Keratinocyte (primary cell): Measurements from ENCODE around the gene SCN4A. TPM values are rescaled to one million over a fixed set of nuclear protein-coding genes. Genes with fewer than 3 reads are reported as not detected.

Experiments used
- DNase-seq: peaks from one replicate; pipeline ENCODE4 v3.0.0-alpha.2; 2011; ENCODE audit warnings: low read depth, missing footprints, low spot score
- FAIRE-seq: peaks from 2 replicates; lab custom pipeline; 2011; peaks lifted over from hg19 to GRCh38; lab: Jason Lieb, UNC
- H2AFZ ChIP-seq: 2 replicates; pipeline ENCODE4 v1.6.0; 2012; ENCODE audit warnings: low read length, control low read depth, inconsistent platforms; ENCODE audit not compliant: control insufficient read depth
- H3K27ac ChIP-seq: 2 replicates; pipeline ENCODE4 v1.5.1; 2011; ENCODE audit warnings: low read length; ENCODE audit not compliant: control insufficient read depth, insufficient read depth
- H3K27me3 ChIP-seq: 3 replicates; pipeline ENCODE4 v1.6.0; 2011; ENCODE audit warnings: low read length; ENCODE audit not compliant: control insufficient read depth, insufficient read depth; ENCODE audit errors: extremely low read depth
- H3K36me3 ChIP-seq, 2 experiments: 2 replicates in 1 of 2; 3 replicates in 1 of 2; pipeline ENCODE4 v1.5.1; 2011; ENCODE audit warnings: low read length in 2 of 2, mild to moderate bottlenecking in 1 of 2; ENCODE audit not compliant: control insufficient read depth in 2 of 2, insufficient read depth in 2 of 2; ENCODE audit errors: extremely low read depth in 1 of 2
- H3K4me1 ChIP-seq: 3 replicates; pipeline ENCODE4 v1.5.1; 2011; ENCODE audit warnings: low read length; ENCODE audit not compliant: control insufficient read depth, insufficient read depth; ENCODE audit errors: extremely low read depth
- H3K4me2 ChIP-seq: 3 replicates; pipeline ENCODE4 v1.6.0; 2011; ENCODE audit warnings: low read depth, low read length; ENCODE audit not compliant: control insufficient read depth, insufficient read depth; ENCODE audit errors: extremely low read depth
- H3K4me3 ChIP-seq, 3 experiments: fragments of 200-600 bp in 1 of 3; sonication (generic) in 1 of 3; 2 replicates in 2 of 3; 3 replicates in 1 of 3; pipeline ENCODE4 v1.5.1; 2011 to 2016; ENCODE audit warnings: low read length in 3 of 3, mild to moderate bottlenecking in 3 of 3, control low read depth in 2 of 3, inconsistent platforms in 1 of 3, low read depth in 1 of 3, mixed read lengths in 1 of 3, mixed run types in 1 of 3, moderate library complexity in 1 of 3; ENCODE audit not compliant: control insufficient read depth in 2 of 3, insufficient read depth in 2 of 3; ENCODE audit errors: extremely low read depth in 1 of 3
- H3K79me2 ChIP-seq: 2 replicates; pipeline ENCODE4 v1.6.0; 2012; ENCODE audit warnings: low read length; ENCODE audit not compliant: control insufficient read depth, insufficient read depth
- H3K9ac ChIP-seq: 3 replicates; pipeline ENCODE4 v1.6.0; 2011; ENCODE audit warnings: low read length; ENCODE audit not compliant: control insufficient read depth, insufficient read depth; ENCODE audit errors: extremely low read depth
- H3K9me1 ChIP-seq: 3 replicates; pipeline ENCODE4 v1.6.0; 2011; ENCODE audit warnings: low read length; ENCODE audit not compliant: control insufficient read depth, insufficient read depth; ENCODE audit errors: extremely low read depth
- H3K9me3 ChIP-seq: 2 replicates; pipeline ENCODE4 v1.5.1; 2012; ENCODE audit warnings: low read depth, low read length; ENCODE audit not compliant: control insufficient read depth
- H4K20me1 ChIP-seq: 3 replicates; pipeline ENCODE4 v1.6.0; 2011; ENCODE audit warnings: low read length; ENCODE audit not compliant: control insufficient read depth, insufficient read depth; ENCODE audit errors: extremely low read depth
- CTCF ChIP-seq, 3 experiments: IDR thresholded peaks in 1 of 3; conservative IDR thresholded peaks in 1 of 3; optimal IDR thresholded peaks in 1 of 3; 2 replicates in 2 of 3; 3 replicates in 1 of 3; pipeline versions ENCODE3 to v1.5.1; 2011; ENCODE audit warnings: low read length in 3 of 3, mild to moderate bottlenecking in 3 of 3, moderate library complexity in 2 of 3, control low read depth in 1 of 3, inconsistent platforms in 1 of 3; ENCODE audit not compliant: insufficient read depth in 2 of 3; ENCODE audit errors: extremely low read depth in 1 of 3
- EZH2 ChIP-seq: IDR thresholded peaks from one replicate; pipeline ENCODE4 v1.6.1; 2012; ENCODE audit warnings: inconsistent platforms, mild to moderate bottlenecking, low read length, moderate library complexity
- dilution Hi-C: fragments of 300-500 bp; cut with MboI; formaldehyde crosslinking; loops from one replicate; pipeline ENCODE4 v1.7.0; 2020; ENCODE audit warnings: low sequenced_read_pairs; ENCODE audit not compliant: extremely low pct_ligation_motif_present
- polyA plus RNA-seq, 5 experiments: library from polyadenylated mRNA; depleted of rRNA in 3 of 5; stranded (reverse) in 3 of 5; stranded (forward) in 1 of 5; unstranded in 1 of 5; fragments of >200 nt; gene quantifications; 1 replicate in 1 of 5; 2 replicates in 3 of 5; 3 replicates in 1 of 5; pipeline versions ENCODE4 v1.2.1 to v1.2.3, GENCODE V29; 2011 to 2012; ENCODE audit warnings: missing spikeins in 2 of 5, low read depth in 1 of 5, low replicate concordance in 1 of 5

SCN4A gene
- polyA plus RNA-seq, 1 donor (not counting 4 experiments of a cell fraction or from before 2014, with no cell fraction given): not detected

- Histone ChIP-seq H3K27ac (no peak overlapping the region), H3K9ac (no peak overlapping the region), H3K4me3 (no peak overlapping the region), H4K20me1 (no peaks in the 10 kb centered on the region), H3K36me3 (no peaks in the 10 kb centered on the region), H3K4me2 (no peak overlapping the region), H2AFZ (no peak overlapping the region), H3K79me2 (no peaks in the 10 kb centered on the region), H3K4me1 (no peaks in the 10 kb centered on the region), H3K9me1 (no peaks in the 10 kb centered on the region), H3K27me3 (peaks cover 29% of the 10 kb centered on the region), H3K9me3 (no peaks in the 10 kb centered on the region)
- TF ChIP-seq EZH2 (no peak), CTCF (optimal IDR thresholded peaks at IDR 0.05 in 1 of 3, IDR thresholded peaks at IDR 0.05 in 1 of 3, conservative IDR thresholded peaks at IDR 0.05 in 1 of 3; ENCODE audit: extremely low read depth in 1 of 3, insufficient read depth in 2 of 3, low read length in 3 of 3) (no peak)
- DNase-seq (no peak), FAIRE-seq (no peak)
- dilution Hi-C loops: no loop called here
Measured at GRCh38 chr17:63955232-63955631, 17.5 kb downstream of the SCN4A start.

- H2AFZ ChIP-seq: no peak overlapping the region
- FAIRE-seq: no peak
- H3K27ac ChIP-seq: no peak overlapping the region
- no peak for DNase-seq
- H3K9ac ChIP-seq: no peak overlapping the region
- H4K20me1 ChIP-seq: no peaks in the 10 kb centered on the region
- no peak overlapping the region for H3K4me2 ChIP-seq
- no peaks in the 10 kb centered on the region for H3K9me3 ChIP-seq
- dilution Hi-C loops: no loop called here
- no peak overlapping the region for H3K4me3 ChIP-seq
- H3K9me1 ChIP-seq: no peaks in the 10 kb centered on the region
- H3K36me3 ChIP-seq: no peaks in the 10 kb centered on the region
- TF ChIP-seq CTCF (optimal IDR thresholded peaks at IDR 0.05 in 1 of 3, IDR thresholded peaks at IDR 0.05 in 1 of 3, conservative IDR thresholded peaks at IDR 0.05 in 1 of 3; ENCODE audit: extremely low read depth in 1 of 3, insufficient read depth in 2 of 3, low read length in 3 of 3) (no peak), EZH2 (no peak)
- no peaks in the 10 kb centered on the region for H3K79me2 ChIP-seq
- peaks cover 24% of the 10 kb centered on the region for H3K27me3 ChIP-seq
- no peaks in the 10 kb centered on the region for H3K4me1 ChIP-seq
Measured at GRCh38 chr17:63954402-63955063, 18.2 kb downstream of the SCN4A start.
